HCT116 (cell line): Measurements from ENCODE around the gene SPR. TPM values are rescaled to one million over a fixed set of nuclear protein-coding genes. Genes with fewer than 3 reads are reported as not detected.

ENCODE experiments used
- ATAC-seq: fragments of 200-7000 bp; cut with Tn5 transposase; 2 replicates; pipeline ENCODE4 v1.9.1; 2020; ENCODE audit warnings: mild to moderate bottlenecking, moderate library complexity
- BruUV-seq: library from RNA; stranded (reverse); fragments of 400-500 nt; replicated peaks from 2 replicates; lab custom pipeline; 2021; lab: Mats Ljungman, UMichigan
- CTCF ChIA-PET: fragments of 300-600 bp; sonication (Branson Sonifier 250); formaldehyde crosslinking; loops from one replicate; lab custom pipeline; 2021; ENCODE audit warnings: antibody characterized with exemption; lab: Charles Lee
- POLR2A ChIA-PET: fragments of 300-600, 350-600 bp; sonication (Branson Sonifier 250); formaldehyde crosslinking; loops from one replicate; lab custom pipeline; 2021; ENCODE audit warnings: antibody characterized with exemption; lab: Charles Lee
- RAD21 ChIA-PET, 2 experiments: fragments of 300-600 bp; sonication (Branson Sonifier 250); formaldehyde crosslinking; loops; one replicate each; lab custom pipeline; 2023; ENCODE audit warnings: low total read pairs in 2 of 2; ENCODE audit not compliant: uncharacterized antibody in 2 of 2, unreplicated experiment in 2 of 2, low non-redundant PET in 1 of 2; lab: Charles Lee
- DNase-seq: peaks from one replicate; pipeline ENCODE4 v3.0.0-alpha.2; 2010; ENCODE audit warnings: low read depth, low spot score
- H2AFZ ChIP-seq: fragments of 200-600 bp; shearing (Covaris generic), sonication (generic); 2 replicates; pipeline ENCODE4 v1.6.1; 2017; ENCODE audit warnings: low read depth, mixed run types, mixed read lengths, antibody characterized with exemption, low read length; ENCODE audit not compliant: poor library complexity, severe bottlenecking
- H3K27ac ChIP-seq: 2 replicates; pipeline ENCODE4 v1.5.1; 2012; ENCODE audit warnings: low read depth, low read length
- H3K27me3 ChIP-seq: fragments of 200-600 bp; sonication (generic); 2 replicates; pipeline ENCODE4 v1.6.1; 2016; ENCODE audit warnings: mixed run types, low read length, mixed read lengths; ENCODE audit not compliant: insufficient read depth
- H3K36me3 ChIP-seq, 2 experiments: fragments of 200-500 bp in 1 of 2; fragments of 200-600 bp in 1 of 2; sonication (Bioruptor generic) in 1 of 2; sonication (generic) in 1 of 2; 2 replicates each; pipeline versions ENCODE4 v1.5.1 to v1.6.1; 2014 to 2016; ENCODE audit warnings: low read length in 2 of 2, inconsistent platforms in 1 of 2, mixed read lengths in 1 of 2, mixed run types in 1 of 2; ENCODE audit not compliant: insufficient read depth in 2 of 2, control insufficient read depth in 1 of 2
- H3K4me1 ChIP-seq, 2 experiments: fragments of 200-600 bp in 1 of 2; sonication (generic) in 1 of 2; 2 replicates each; pipeline versions ENCODE4 v1.5.1 to v1.6.1; 2012 to 2017; ENCODE audit warnings: low read length in 2 of 2, inconsistent platforms in 1 of 2, mild to moderate bottlenecking in 1 of 2, mixed read lengths in 1 of 2, mixed run types in 1 of 2, moderate library complexity in 1 of 2; ENCODE audit not compliant: insufficient read depth in 2 of 2, control insufficient read depth in 1 of 2
- H3K4me2 ChIP-seq: fragments of 200-600 bp; sonication (generic); 2 replicates; pipeline ENCODE4 v1.6.1; 2017; ENCODE audit warnings: mixed run types, low read length, mixed read lengths
- H3K4me3 ChIP-seq, 2 experiments: fragments of 200-600 bp in 1 of 2; sonication (generic) in 1 of 2; replicated peaks in 1 of 2; 2 replicates each; pipeline ENCODE4 v1.5.1; 2011 to 2016; ENCODE audit warnings: low read length in 2 of 2, control low read depth in 1 of 2, low read depth in 1 of 2, mild to moderate bottlenecking in 1 of 2, mixed read lengths in 1 of 2, mixed run types in 1 of 2
- H3K79me2 ChIP-seq: fragments of 200-600 bp; sonication (generic); 2 replicates; pipeline ENCODE4 v1.6.1; 2017; ENCODE audit warnings: mild to moderate bottlenecking, mixed run types, low read length, moderate library complexity, mixed read lengths; ENCODE audit not compliant: insufficient read depth
- H3K9ac ChIP-seq: fragments of 200-600 bp; sonication (generic); 2 replicates; pipeline ENCODE4 v1.6.1; 2016; ENCODE audit warnings: low read length, mixed read lengths
- H3K9me2 ChIP-seq: fragments of 200-600 bp; sonication (generic), shearing (Covaris generic); 2 replicates; pipeline ENCODE4 v1.6.1; 2017; ENCODE audit warnings: mixed run types, mild to moderate bottlenecking, moderate library complexity; ENCODE audit not compliant: insufficient read depth
- H3K9me3 ChIP-seq, 2 experiments: fragments of 200-500 bp in 1 of 2; fragments of 200-600 bp in 1 of 2; sonication (Bioruptor generic) in 1 of 2; sonication (generic) in 1 of 2; 2 replicates each; pipeline ENCODE4 v1.6.1; 2014 to 2017; ENCODE audit warnings: low read length in 2 of 2, mixed read lengths in 2 of 2, inconsistent platforms in 1 of 2, low read depth in 1 of 2, mild to moderate bottlenecking in 1 of 2, mixed run types in 1 of 2, moderate library complexity in 1 of 2; ENCODE audit not compliant: control insufficient read depth in 1 of 2, insufficient read depth in 1 of 2
- H4K20me1 ChIP-seq: fragments of 200-600 bp; sonication (generic), shearing (Covaris generic); 2 replicates; pipeline ENCODE4 v1.6.1; 2017; ENCODE audit warnings: mixed run types, mild to moderate bottlenecking, moderate library complexity; ENCODE audit not compliant: insufficient read depth
- CEBPB ChIP-seq: IDR thresholded peaks from 2 replicates; pipeline ENCODE4 v1.6.1; 2012; ENCODE audit warnings: low read depth
- CTCF ChIP-seq, 3 experiments: fragments of 200-600 bp in 1 of 3; sonication (generic) in 1 of 3; IDR thresholded peaks in 2 of 3; conservative IDR thresholded peaks in 1 of 3; 2 replicates each; pipeline ENCODE4 v1.5.1; 2012 to 2017; ENCODE audit warnings: low read depth in 2 of 3, low read length in 2 of 3, antibody characterized with exemption in 1 of 3, borderline replicate concordance in 1 of 3, control low read depth in 1 of 3, mild to moderate bottlenecking in 1 of 3, mixed read lengths in 1 of 3, mixed run types in 1 of 3, moderate library complexity in 1 of 3; ENCODE audit not compliant: insufficient read depth in 1 of 3
- ELF1 ChIP-seq: IDR thresholded peaks from 2 replicates; pipeline ENCODE4 v1.6.1; 2012; ENCODE audit warnings: low read depth, borderline replicate concordance
- EZH2 ChIP-seq: fragments of 200-600 bp; sonication (generic); IDR thresholded peaks from 2 replicates; pipeline ENCODE4 v1.6.1; 2017; ENCODE audit warnings: antibody characterized with exemption, mixed run types
- EZH2phosphoT487 ChIP-seq: fragments of 200-600 bp; IDR thresholded peaks from 2 replicates; pipeline ENCODE4 v1.6.1; 2018; ENCODE audit warnings: antibody characterized with exemption, borderline replicate concordance
- FOSL1 ChIP-seq: IDR thresholded peaks from 2 replicates; pipeline ENCODE4 v1.6.1; 2012; ENCODE audit warnings: low read depth
- POLR2AphosphoS5 ChIP-seq: IDR thresholded peaks from 2 replicates; pipeline ENCODE4 v1.6.1; 2011; ENCODE audit warnings: mild to moderate bottlenecking, low read depth, low read length, moderate library complexity
- RAD21 ChIP-seq: IDR thresholded peaks from 2 replicates; pipeline ENCODE4 v1.6.1; 2012; ENCODE audit warnings: low read depth, mild to moderate bottlenecking
- SIN3A ChIP-seq: IDR thresholded peaks from 2 replicates; pipeline ENCODE4 v1.6.1; 2012; ENCODE audit warnings: low read depth
- SRF ChIP-seq: IDR thresholded peaks from 2 replicates; pipeline ENCODE4 v1.6.1; 2012; ENCODE audit warnings: low read depth
- TCF7L2 ChIP-seq: IDR thresholded peaks from 2 replicates; pipeline ENCODE4 v1.7.0; 2011; ENCODE audit warnings: borderline replicate concordance, inconsistent platforms; ENCODE audit not compliant: insufficient read depth, insufficient read length; ENCODE audit errors: extremely low read depth
- ZBTB33 ChIP-seq: IDR thresholded peaks from 2 replicates; pipeline ENCODE4 v1.6.1; 2011; ENCODE audit warnings: mild to moderate bottlenecking, low read length, moderate library complexity; ENCODE audit not compliant: insufficient replicate concordance; ENCODE audit errors: extremely low read depth
- ZFX ChIP-seq: fragments of 450-650 bp; IDR thresholded peaks from 2 replicates; pipeline ENCODE4 v1.6.1; 2017
- ZNF274 ChIP-seq: fragments of 200-500 bp; sonication (Bioruptor generic); IDR thresholded peaks from 2 replicates; pipeline ENCODE4 v1.6.1; 2014; ENCODE audit warnings: mild to moderate bottlenecking, low read depth, low read length, inconsistent platforms
- intact Hi-C: fragments of 100-400 bp; cut with micrococcal nuclease; formaldehyde crosslinking; loops from 2 replicates; pipeline ENCODE4 v1.10.0; 2022
- total RNA-seq: library from RNA; stranded (reverse); gene quantifications from one replicate; pipeline ENCODE4 v1.2.1, GENCODE V29; 2021; ENCODE audit not compliant: unreplicated experiment
- TF ChIP-seq, protein P1 (sequence below): IDR thresholded peaks from 2 replicates; pipeline ENCODE4 v1.6.1; 2012; ENCODE audit warnings: low read depth
- TF ChIP-seq, protein P2 (sequence below): IDR thresholded peaks from 2 replicates; pipeline ENCODE4 v1.6.1; 2012

Gene SPR
- total RNA-seq, 1 experiment from 2014 or later, result 66.9 TPM

DNA sequence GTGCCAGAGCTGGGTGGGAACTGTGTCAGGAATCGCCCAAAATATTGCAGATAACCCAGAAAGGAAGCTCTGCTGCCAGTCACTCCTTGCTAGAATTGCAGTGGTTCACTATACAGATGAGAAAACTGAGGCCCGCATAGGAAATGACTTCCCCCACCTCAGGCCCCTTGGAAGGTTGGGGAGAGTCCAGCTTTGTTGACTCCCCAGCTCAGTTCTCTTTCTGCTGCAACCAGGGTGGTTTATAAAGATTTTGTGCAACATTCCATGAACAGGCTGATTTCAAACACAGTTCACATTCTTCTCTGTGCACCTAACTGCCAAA, 11.3 kb downstream of the SPR start:
- H3K4me1 ChIP-seq, result no peaks in the 10 kb centered on the region; a peak in 1 of 4 replicates
- RAD21 ChIA-PET, result no interaction called here
- TF ChIP-seq, protein P1, sequence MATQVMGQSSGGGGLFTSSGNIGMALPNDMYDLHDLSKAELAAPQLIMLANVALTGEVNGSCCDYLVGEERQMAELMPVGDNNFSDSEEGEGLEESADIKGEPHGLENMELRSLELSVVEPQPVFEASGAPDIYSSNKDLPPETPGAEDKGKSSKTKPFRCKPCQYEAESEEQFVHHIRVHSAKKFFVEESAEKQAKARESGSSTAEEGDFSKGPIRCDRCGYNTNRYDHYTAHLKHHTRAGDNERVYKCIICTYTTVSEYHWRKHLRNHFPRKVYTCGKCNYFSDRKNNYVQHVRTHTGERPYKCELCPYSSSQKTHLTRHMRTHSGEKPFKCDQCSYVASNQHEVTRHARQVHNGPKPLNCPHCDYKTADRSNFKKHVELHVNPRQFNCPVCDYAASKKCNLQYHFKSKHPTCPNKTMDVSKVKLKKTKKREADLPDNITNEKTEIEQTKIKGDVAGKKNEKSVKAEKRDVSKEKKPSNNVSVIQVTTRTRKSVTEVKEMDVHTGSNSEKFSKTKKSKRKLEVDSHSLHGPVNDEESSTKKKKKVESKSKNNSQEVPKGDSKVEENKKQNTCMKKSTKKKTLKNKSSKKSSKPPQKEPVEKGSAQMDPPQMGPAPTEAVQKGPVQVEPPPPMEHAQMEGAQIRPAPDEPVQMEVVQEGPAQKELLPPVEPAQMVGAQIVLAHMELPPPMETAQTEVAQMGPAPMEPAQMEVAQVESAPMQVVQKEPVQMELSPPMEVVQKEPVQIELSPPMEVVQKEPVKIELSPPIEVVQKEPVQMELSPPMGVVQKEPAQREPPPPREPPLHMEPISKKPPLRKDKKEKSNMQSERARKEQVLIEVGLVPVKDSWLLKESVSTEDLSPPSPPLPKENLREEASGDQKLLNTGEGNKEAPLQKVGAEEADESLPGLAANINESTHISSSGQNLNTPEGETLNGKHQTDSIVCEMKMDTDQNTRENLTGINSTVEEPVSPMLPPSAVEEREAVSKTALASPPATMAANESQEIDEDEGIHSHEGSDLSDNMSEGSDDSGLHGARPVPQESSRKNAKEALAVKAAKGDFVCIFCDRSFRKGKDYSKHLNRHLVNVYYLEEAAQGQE, result no peak
- TF ChIP-seq EZH2 (no peak), ELF1 (no peak), POLR2AphosphoS5 (no peak), SRF (no peak), CTCF (IDR thresholded peaks at IDR 0.05 in 2 of 3, conservative IDR thresholded peaks at IDR 0.05 in 1 of 3; ENCODE audit: borderline replicate concordance in 1 of 3, insufficient read depth in 1 of 3, low read depth in 2 of 3, low read length in 2 of 3) (no peak), FOSL1 (no peak), SIN3A (no peak), RAD21 (no peak), TCF7L2 (no peak), ZNF274 (no peak), ZBTB33 (no peak), ZFX (no peak), EZH2phosphoT487 (no peak), CEBPB (no peak)
- TF ChIP-seq, protein P2, sequence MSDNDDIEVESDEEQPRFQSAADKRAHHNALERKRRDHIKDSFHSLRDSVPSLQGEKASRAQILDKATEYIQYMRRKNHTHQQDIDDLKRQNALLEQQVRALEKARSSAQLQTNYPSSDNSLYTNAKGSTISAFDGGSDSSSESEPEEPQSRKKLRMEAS, result no peak
- TF ChIP-seq, all 23 proteins: peak for 0
- intact Hi-C loops, result no loop called here
- H3K4me3 ChIP-seq, result no peak overlapping the region
- H3K79me2 ChIP-seq, result no peaks in the 10 kb centered on the region
- H3K27me3 ChIP-seq, result no peaks in the 10 kb centered on the region; the same call in 1 of the 2 replicates
- H3K27ac ChIP-seq, result no peak overlapping the region
- no peak for ATAC-seq
- no peaks in the 10 kb centered on the region for H3K36me3 ChIP-seq
- H3K9ac ChIP-seq, result no peak overlapping the region
- H4K20me1 ChIP-seq, result no peaks in the 10 kb centered on the region
- CTCF ChIA-PET, result no interaction called here
- H2AFZ ChIP-seq, result no peak overlapping the region
- no peak overlapping the region for H3K4me2 ChIP-seq
- POLR2A ChIA-PET, result no interaction called here
- BruUV-seq, result no TSS peak
- DNase-seq, result no peak
- no peaks in the 10 kb centered on the region for H3K9me2 ChIP-seq
- H3K9me3 ChIP-seq, result no peaks in the 10 kb centered on the region
